GF-D8 (cell line): ENCODE measurements around the gene OFD1.

Source experiments
- DNase-seq: peaks from one replicate; lab custom pipeline; 2025; lab: John Stamatoyannopoulos, UW

The OFD1 gene, protein sequence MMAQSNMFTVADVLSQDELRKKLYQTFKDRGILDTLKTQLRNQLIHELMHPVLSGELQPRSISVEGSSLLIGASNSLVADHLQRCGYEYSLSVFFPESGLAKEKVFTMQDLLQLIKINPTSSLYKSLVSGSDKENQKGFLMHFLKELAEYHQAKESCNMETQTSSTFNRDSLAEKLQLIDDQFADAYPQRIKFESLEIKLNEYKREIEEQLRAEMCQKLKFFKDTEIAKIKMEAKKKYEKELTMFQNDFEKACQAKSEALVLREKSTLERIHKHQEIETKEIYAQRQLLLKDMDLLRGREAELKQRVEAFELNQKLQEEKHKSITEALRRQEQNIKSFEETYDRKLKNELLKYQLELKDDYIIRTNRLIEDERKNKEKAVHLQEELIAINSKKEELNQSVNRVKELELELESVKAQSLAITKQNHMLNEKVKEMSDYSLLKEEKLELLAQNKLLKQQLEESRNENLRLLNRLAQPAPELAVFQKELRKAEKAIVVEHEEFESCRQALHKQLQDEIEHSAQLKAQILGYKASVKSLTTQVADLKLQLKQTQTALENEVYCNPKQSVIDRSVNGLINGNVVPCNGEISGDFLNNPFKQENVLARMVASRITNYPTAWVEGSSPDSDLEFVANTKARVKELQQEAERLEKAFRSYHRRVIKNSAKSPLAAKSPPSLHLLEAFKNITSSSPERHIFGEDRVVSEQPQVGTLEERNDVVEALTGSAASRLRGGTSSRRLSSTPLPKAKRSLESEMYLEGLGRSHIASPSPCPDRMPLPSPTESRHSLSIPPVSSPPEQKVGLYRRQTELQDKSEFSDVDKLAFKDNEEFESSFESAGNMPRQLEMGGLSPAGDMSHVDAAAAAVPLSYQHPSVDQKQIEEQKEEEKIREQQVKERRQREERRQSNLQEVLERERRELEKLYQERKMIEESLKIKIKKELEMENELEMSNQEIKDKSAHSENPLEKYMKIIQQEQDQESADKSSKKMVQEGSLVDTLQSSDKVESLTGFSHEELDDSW

DNA sequence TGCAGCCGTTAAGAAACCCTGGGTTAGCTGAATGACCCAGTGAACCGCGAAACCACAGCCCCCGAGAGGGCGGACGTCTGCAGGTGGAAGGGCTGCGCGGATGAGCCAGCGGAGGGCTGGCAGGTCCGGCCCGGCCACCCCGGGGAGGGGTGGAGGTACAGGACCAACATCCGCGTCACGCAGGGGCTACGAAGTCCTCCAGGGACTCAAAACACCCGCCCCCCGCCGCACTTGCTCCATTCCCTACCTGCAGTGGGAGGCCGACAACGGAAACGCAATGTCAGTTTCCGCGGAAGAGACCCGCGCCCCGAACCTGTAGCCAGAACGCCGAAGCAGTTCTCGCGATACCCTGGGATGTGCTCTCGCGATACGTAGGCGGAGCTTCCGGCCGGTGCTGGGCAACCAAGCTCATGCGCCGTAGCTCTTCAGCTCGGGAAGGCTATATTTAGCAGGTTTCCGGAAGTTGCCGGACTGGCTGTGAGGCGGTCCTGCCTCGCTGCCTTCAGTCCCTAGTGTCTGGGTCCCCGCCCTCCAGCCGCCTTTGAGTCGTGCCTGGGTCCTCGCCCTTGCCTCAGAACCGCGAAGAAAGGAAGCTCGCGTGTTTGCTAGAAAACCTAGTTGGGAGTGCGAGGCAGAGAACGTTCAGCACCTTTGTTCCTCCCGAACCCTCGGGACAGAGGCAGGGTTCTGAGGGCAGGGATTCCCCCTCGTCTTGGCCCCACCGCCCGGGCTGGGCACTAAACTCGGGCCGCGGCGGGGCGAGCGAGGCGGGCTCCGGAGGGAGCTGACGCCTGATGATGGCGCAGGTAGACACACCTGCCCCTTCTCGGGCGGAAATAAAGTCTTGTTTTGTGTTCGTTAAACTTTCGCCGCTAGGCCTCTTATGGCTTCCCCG lies at the start of gene OFD1, which contains the start of gene TRAPPC2:
OFD1 (plus strand) TSS at position 471 of the 895 bp plus-strand sequence; CDS start at position 795, 324 bp downstream.
TRAPPC2 (minus strand) TSS at position 343 of the 895 bp plus-strand sequence. CDS start 14,657 bp downstream, outside the sequence.
- peak; percentile 84 for DNase-seq

DNA sequence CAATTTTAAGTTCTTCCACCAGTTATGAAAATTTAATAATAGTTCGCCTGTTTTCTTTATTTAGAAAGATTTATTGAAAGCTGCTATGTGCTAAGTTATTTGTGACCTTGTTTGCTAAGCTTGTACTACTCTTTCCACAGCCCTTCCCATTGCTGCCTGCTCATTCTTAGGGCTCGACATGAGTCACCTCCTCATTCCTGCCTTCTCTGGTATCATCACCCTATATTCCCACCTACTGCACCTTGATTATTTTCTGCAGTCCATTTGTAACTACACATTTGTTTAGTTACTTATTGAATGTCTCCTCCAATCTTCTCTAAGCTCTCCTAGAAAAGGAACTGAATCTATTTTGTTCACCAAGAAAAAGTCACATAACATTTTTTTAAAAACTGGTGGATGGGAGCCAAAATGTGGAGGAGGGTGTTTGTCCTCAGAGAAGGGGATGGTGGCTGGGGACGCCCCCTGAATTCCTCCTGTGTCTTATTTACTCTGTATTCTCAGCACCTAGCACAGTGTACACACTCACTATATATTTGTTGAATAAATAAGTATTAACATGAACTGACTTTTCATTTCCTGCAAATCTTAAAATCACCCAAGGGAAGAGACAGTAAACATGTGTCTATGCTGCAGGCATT lies 49.3 kb upstream of the OFD1 start:
- no peak for DNase-seq

- DNase-seq, result no peak
Measured at GRCh38 chrX:13687203-13687602, 47.3 kb upstream of the OFD1 start.

DNA sequence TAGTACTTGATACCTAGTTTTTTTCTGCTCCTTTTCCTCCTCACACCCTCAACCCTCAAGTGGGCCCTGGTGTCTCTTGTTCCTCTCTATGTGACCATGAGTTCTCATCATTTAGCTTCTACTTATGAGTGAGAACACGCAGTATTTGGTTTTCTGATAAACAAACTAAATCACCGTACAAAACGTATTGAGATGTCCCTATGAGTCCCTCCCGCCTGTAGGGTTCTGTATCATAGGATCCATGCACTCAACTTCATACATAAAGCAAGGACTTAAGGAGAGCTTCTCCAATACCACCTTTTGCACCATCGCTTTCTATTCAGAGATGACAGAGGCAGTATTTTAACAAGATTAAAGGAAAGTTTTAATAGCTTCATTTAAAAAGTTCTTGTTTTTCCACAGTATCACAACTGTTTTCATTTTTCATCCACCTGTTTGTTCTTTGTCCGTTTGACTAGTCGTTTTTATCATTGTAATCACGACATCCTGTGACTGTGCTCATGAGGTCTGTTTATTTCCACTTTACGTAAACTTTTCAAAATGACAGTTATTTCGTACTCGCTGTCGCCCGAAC lies 46.1 kb upstream of the OFD1 start:
- no peak for DNase-seq

GRCh38 chrX:13688958-13689740 lies 45.4 kb upstream of the OFD1 start, which contains the start of gene RAB9A:
RAB9A (plus strand) TSS chrX:13689128; CDS start chrX:13708747, 19,619 bp downstream.
- DNase-seq, result peak; percentile 42

DNA sequence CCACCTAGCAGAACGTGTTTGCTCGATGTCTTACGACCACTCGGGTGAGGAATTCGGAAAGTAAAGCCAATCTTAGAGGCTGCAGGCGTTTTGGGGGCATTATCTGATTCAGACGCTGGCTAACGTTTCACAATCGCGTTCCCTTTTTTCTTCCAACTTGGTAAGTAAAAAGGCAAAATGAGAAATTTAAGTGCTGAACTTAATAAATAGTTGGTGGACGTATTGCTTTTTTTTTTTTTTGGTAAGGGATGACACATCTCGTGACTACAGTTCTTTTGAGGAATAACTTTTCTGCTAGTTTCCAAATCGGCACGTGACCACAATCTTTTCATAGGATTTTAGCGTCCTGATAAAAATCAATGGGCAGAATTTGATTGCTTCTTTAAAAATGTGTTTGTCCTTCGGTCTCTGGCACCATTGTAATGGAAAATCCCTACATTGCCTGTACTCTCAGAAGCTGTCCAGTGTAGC lies 44.8 kb upstream of the OFD1 start:
- no peak for DNase-seq

GRCh38 chrX:13690836-13691235 lies 43.7 kb upstream of the OFD1 start:
- no peak for DNase-seq

- no peak for DNase-seq
Measured at GRCh38 chrX:13691841-13692371, 42.6 kb upstream of the OFD1 start.

DNA sequence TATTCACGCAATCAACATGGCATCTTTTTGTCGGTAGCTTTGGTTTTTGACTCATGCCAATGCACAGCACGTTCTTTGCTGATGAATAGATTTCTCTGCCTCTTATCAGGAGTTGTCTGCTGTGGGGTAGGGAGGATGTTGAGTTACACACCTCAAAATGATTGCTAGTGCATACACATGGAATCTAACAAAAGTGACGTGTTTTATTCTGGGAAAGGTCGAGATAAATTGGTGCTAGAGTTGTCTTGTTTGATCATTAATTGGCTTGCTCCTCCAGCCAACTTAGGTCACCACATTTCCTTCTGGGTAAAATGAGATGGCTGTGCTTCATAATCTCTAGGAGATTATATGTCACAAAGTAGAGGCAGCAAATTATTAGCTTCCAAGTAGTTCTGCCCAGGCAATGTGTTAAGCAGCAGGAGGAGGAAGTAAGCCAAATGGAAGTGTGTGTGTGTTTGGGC lies 41.7 kb upstream of the OFD1 start:
- no peak for DNase-seq

- DNase-seq, result no peak
Measured at GRCh38 chrX:13693341-13693961, 41.1 kb upstream of the OFD1 start.

DNA sequence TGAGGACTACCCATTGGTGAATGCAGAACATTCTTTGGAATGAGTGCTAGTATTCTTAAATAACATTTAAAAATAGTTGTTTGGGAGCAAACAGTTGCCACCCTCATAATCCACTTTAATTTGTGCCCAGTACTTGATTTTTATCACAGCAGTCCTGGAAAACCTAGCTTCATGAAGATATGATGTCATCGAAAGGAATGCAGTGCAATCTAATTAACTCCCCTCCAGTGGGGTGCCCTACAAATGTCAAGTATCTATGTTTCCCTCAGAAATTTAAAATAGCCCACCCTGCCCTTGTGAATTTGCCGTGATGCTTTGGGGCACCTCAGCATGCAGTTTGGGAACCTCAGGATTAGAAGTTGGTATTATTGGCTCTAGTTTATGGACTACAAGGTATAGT lies 40.2 kb upstream of the OFD1 start:
- DNase-seq, result no peak

DNA sequence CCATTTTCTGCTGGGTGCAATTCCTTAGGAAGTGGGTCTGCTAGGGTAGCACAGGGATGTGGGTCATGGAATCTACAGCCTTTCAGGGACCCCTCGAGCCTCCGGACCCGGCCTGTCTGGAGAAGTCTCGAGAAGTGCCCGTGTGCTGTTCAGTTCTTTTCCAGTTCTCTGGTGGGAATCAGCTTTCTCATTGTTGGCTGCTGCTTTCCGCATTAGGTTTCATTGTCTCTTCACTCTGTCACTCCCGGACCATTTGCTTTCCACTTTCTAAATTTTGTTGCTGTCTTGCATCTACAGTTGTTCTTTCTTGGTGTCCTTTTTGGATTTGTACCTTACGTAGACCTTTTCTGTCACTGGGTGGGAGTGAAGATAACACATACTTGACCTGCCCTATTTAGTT lies 39.6 kb upstream of the OFD1 start:
- DNase-seq, result no peak

GRCh38 chrX:13695601-13696115 lies 38.9 kb upstream of the OFD1 start:
- peak; percentile 53 for DNase-seq

- no peak for DNase-seq
Measured at GRCh38 chrX:13697455-13697854, 37.1 kb upstream of the OFD1 start.

GRCh38 chrX:13697976-13698375 lies 36.6 kb upstream of the OFD1 start:
- no peak for DNase-seq

- DNase-seq, result no peak
Measured at GRCh38 chrX:13698432-13698831, 36.1 kb upstream of the OFD1 start.

- DNase-seq, result no peak
Measured at GRCh38 chrX:13699183-13699826, 35.2 kb upstream of the OFD1 start.

DNA sequence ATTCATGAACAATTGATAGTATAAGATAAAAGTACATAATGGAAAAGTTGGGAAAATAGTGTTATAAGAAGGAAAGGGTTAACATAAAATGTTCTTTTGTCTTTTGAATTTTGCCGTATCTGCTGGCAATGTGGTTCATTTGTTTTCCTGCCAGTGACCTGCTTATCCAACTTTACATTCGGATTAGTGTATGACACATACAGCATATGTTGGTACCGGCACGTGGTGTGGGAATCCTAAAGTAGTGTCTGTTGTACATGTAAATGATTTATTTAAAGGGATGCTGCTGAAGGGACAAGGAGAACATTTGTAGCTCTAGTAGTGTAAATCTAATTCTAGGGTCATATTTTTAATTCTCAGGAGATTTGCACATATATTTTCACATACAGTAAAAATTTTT lies 34.2 kb upstream of the OFD1 start:
- no peak for DNase-seq
